ENCODE results near the gene FUT8.
A peak's percentile ranks its signal among the peaks of the same experiment; 100 is the strongest.

FUT8 gene

DNA sequence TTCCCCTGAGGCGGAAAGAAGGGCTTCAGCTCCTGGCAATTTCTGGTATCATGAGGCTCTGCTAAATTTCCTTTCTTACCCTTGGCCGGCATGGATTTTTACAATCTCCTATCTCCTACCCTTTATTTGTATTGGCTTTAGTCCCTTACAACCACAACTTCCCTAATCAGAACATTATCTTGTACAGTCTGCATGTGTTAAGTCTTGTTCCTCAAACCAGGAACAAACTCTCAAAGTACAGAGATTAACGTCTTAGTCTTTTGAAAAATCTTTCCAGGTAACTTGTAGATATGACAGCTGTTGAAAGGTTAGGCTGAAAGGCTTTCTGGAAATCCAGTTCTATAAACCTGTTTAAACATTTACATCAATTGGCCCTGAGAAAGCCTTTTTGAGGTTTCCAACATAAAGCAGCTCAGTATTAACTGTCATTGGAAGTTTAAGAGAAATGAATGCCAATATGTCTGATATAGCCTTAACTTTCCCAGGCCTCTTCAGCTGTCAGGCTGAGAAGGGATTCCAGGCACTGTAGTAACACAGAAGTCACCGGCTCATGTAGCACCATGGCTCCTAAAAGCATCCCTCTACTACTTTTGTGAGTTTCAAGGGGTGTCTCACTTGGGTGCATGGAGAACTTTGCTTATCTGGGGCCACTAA, 360.5 kb downstream of the FUT8 start:
- H3K9me3 Mint-ChIP-seq: no peaks in the 10 kb centered on the region
- no peak overlapping the region for H3K27ac Mint-ChIP-seq
- H3K27me3 Mint-ChIP-seq: peaks cover 6% of the 10 kb centered on the region
- no peaks in the 10 kb centered on the region for H3K4me1 Mint-ChIP-seq
- DNase-seq (ENCODE audit: low spot score in 2 of 2) (no peak), ATAC-seq (ENCODE audit: low read depth) (peak; percentile 32)
- no peak overlapping the region for H3K4me3 Mint-ChIP-seq
- H3K36me3 Mint-ChIP-seq: no peaks in the 10 kb centered on the region

- ATAC-seq (ENCODE audit: low read depth): no peak
- no peaks in the 10 kb centered on the region for H3K4me1 Mint-ChIP-seq
- no peaks in the 10 kb centered on the region for H3K36me3 Mint-ChIP-seq
These were observed 361.5 kb downstream of the FUT8 start for GRCh38 chr14:65774041-65774440.

DNA sequence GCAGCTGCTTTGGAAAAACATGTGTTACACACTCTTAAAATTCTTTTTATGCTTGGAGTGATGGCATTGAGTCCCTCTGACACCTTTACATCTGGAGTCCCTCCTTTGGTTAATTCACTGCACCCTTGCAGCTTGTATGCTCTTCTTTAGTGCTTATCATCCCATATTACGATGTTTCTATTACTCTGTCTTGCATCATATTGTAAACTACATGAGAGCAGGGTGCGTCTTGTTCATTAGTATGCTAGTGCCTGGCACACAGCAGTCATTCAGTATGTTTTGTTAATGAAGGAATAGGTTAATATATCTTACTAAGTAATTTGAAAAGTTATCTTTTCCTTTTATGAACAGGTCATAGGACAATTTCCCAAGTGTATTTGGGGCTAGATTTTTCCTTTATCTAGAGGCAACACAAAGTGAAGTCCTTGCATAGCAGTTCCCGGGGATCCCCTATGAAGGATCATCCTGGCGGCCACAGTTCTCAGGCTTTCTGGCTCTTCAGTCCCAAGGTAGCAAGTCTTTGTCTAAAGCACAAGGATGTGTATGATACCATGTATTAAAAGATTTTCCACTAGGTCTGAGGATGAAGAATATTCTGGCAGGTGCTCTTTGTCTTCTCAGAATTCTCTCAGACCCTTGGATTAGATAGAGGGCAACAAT, 363.8 kb downstream of the FUT8 start:
- H3K9me3 Mint-ChIP-seq: no peaks in the 10 kb centered on the region
- H3K4me3 Mint-ChIP-seq: no peak overlapping the region
- H3K27ac Mint-ChIP-seq: no peak overlapping the region
- ATAC-seq (ENCODE audit: low read depth) (no peak), DNase-seq (ENCODE audit: low spot score in 2 of 2) (no peak)
- peaks cover 1% of the 10 kb centered on the region for H3K27me3 Mint-ChIP-seq
- H3K4me1 Mint-ChIP-seq: no peaks in the 10 kb centered on the region
- H3K36me3 Mint-ChIP-seq: no peaks in the 10 kb centered on the region

More at GRCh38 chr14:65774041-65774440, 361.5 kb downstream of the FUT8 start:
- Mint-ChIP-seq H3K9me3 (no peaks in the 10 kb centered on the region), H3K4me3 (no peak overlapping the region), H3K27ac (no peak overlapping the region), H3K27me3 (peaks cover 3% of the 10 kb centered on the region)
- DNase-seq (ENCODE audit: low spot score in 2 of 2): no peak

- peaks cover 3% of the 10 kb centered on the region for H3K27me3 Mint-ChIP-seq
- no peaks in the 10 kb centered on the region for H3K9me3 Mint-ChIP-seq
- H3K27ac Mint-ChIP-seq: no peak overlapping the region
- H3K4me1 Mint-ChIP-seq: no peaks in the 10 kb centered on the region
- DNase-seq (ENCODE audit: low spot score in 2 of 2): no peak
- no peaks in the 10 kb centered on the region for H3K36me3 Mint-ChIP-seq
- no peak overlapping the region for H3K4me3 Mint-ChIP-seq
- no peak for ATAC-seq (ENCODE audit: low read depth)
These were observed 368.0 kb downstream of the FUT8 start for GRCh38 chr14:65780566-65780965.

- DNase-seq (ENCODE audit: low spot score in 2 of 2): no peak
- Mint-ChIP-seq H3K9me3 (no peaks in the 10 kb centered on the region), H3K27me3 (peaks cover 6% of the 10 kb centered on the region), H3K4me1 (no peaks in the 10 kb centered on the region), H3K36me3 (no peaks in the 10 kb centered on the region), H3K27ac (no peak overlapping the region), H3K4me3 (no peak overlapping the region)
- no peak for ATAC-seq (ENCODE audit: low read depth)
These were observed 370.6 kb downstream of the FUT8 start for GRCh38 chr14:65783101-65783500.

DNA sequence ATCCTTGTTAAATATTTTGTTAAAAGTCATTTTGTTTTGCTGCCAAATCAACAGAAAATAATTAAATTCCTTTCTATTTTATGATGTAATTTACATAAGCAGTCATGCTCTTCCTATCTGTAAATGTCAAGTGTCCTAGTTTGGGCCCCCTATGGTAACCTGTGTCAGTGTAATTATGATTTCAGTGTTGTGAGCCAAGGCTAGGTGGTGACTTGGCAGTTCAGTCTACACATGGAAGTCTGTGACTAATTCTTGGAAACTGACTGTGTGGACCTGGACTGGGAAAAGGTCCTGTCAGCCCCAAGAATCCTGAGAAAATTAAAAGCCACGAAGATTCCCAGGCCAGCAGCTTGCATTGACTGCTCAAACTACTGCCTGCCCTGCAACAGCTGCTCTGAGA, 371.0 kb downstream of the FUT8 start:
- Mint-ChIP-seq H3K36me3 (no peaks in the 10 kb centered on the region), H3K27ac (no peak overlapping the region), H3K4me1 (no peaks in the 10 kb centered on the region), H3K27me3 (peaks cover 6% of the 10 kb centered on the region), H3K4me3 (no peak overlapping the region), H3K9me3 (no peaks in the 10 kb centered on the region)
- ATAC-seq (ENCODE audit: low read depth) (no peak), DNase-seq (ENCODE audit: low spot score in 2 of 2) (no peak)

DNA sequence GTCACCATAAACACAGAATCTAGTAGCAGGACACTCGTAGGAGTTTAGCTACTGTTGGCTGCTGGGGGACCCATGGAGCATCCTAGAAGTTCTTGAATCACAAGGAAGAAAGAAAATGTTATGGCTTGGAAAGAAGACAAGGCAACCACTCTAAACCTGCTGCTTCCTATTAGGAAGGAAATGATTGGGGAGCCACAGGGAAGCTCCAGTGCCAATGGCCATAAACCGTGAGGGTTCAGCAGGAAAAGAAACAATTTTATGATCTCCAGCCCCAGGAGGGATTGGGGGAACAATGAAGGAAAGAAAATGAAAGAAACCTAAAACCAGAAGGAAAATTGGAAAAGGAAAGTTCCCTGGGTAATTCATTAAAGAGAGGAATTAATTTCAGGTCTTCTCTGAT, 372.0 kb downstream of the FUT8 start:
- no peaks in the 10 kb centered on the region for H3K9me3 Mint-ChIP-seq

GRCh38 chr14:65787461-65787860, 374.9 kb downstream of the FUT8 start:
- H3K27ac Mint-ChIP-seq: no peak overlapping the region
- no peak for ATAC-seq (ENCODE audit: low read depth)
- H3K4me3 Mint-ChIP-seq: no peak overlapping the region
- H3K27me3 Mint-ChIP-seq: peaks cover 6% of the 10 kb centered on the region
- H3K4me1 Mint-ChIP-seq: no peaks in the 10 kb centered on the region
- no peaks in the 10 kb centered on the region for H3K9me3 Mint-ChIP-seq
- no peak for DNase-seq (ENCODE audit: low spot score in 2 of 2)
- no peaks in the 10 kb centered on the region for H3K36me3 Mint-ChIP-seq

More for the DNA sequence above, 372.0 kb downstream of the FUT8 start:
- ATAC-seq (ENCODE audit: low read depth) (no peak), DNase-seq (ENCODE audit: low spot score in 2 of 2) (no peak)
- no peaks in the 10 kb centered on the region for H3K36me3 Mint-ChIP-seq
- H3K4me1 Mint-ChIP-seq: no peaks in the 10 kb centered on the region
- H3K4me3 Mint-ChIP-seq: no peak overlapping the region
- H3K27ac Mint-ChIP-seq: no peak overlapping the region
- peaks cover 6% of the 10 kb centered on the region for H3K27me3 Mint-ChIP-seq

- DNase-seq (ENCODE audit: low spot score in 2 of 2): no peak
- no peaks in the 10 kb centered on the region for H3K9me3 Mint-ChIP-seq
- H3K27me3 Mint-ChIP-seq: peaks cover 6% of the 10 kb centered on the region
- H3K36me3 Mint-ChIP-seq: no peaks in the 10 kb centered on the region
- ATAC-seq (ENCODE audit: low read depth): no peak
- H3K27ac Mint-ChIP-seq: no peak overlapping the region
- H3K4me1 Mint-ChIP-seq: no peaks in the 10 kb centered on the region
- H3K4me3 Mint-ChIP-seq: no peak overlapping the region
These were observed 376.3 kb downstream of the FUT8 start for GRCh38 chr14:65788876-65789275.

- ATAC-seq (ENCODE audit: low read depth) (no peak), DNase-seq (ENCODE audit: low spot score in 2 of 2) (no peak)
- Mint-ChIP-seq H3K27ac (no peak overlapping the region), H3K36me3 (no peaks in the 10 kb centered on the region), H3K4me1 (no peaks in the 10 kb centered on the region), H3K27me3 (peaks cover 6% of the 10 kb centered on the region), H3K9me3 (no peaks in the 10 kb centered on the region), H3K4me3 (no peak overlapping the region)
These were observed 376.8 kb downstream of the FUT8 start for GRCh38 chr14:65789363-65789762.

- Mint-ChIP-seq H3K36me3 (no peaks in the 10 kb centered on the region), H3K9me3 (no peaks in the 10 kb centered on the region), H3K4me1 (no peaks in the 10 kb centered on the region), H3K27me3 (peaks cover 3% of the 10 kb centered on the region), H3K4me3 (no peak overlapping the region), H3K27ac (no peak overlapping the region)
- ATAC-seq (ENCODE audit: low read depth) (no peak), DNase-seq (ENCODE audit: low spot score in 2 of 2) (no peak)
These were observed 377.8 kb downstream of the FUT8 start for GRCh38 chr14:65790172-65790815.

GRCh38 chr14:65791191-65791981, 378.9 kb downstream of the FUT8 start:
- Mint-ChIP-seq H3K4me1 (no peaks in the 10 kb centered on the region), H3K36me3 (no peaks in the 10 kb centered on the region), H3K4me3 (no peak overlapping the region), H3K9me3 (no peaks in the 10 kb centered on the region), H3K27me3 (no peaks in the 10 kb centered on the region), H3K27ac (no peak overlapping the region)
- peak; percentile 73 for ATAC-seq (ENCODE audit: low read depth)
- DNase-seq (ENCODE audit: low spot score in 2 of 2): no peak

GRCh38 chr14:65792208-65792905, 379.8 kb downstream of the FUT8 start:
- Mint-ChIP-seq H3K4me3 (no peak overlapping the region), H3K27me3 (no peaks in the 10 kb centered on the region), H3K27ac (no peak overlapping the region), H3K4me1 (no peaks in the 10 kb centered on the region), H3K9me3 (no peaks in the 10 kb centered on the region), H3K36me3 (no peaks in the 10 kb centered on the region)
- ATAC-seq (ENCODE audit: low read depth) (no peak), DNase-seq (ENCODE audit: low spot score in 2 of 2) (no peak)
